ENCODE results near the gene TTF2.
"Not testable (repeated sequence)": the region's sequence is repeated elsewhere in the genome, so short reads cannot be mapped to it uniquely, and the experiment has no call there.

Gene TTF2

GRCh38 chr1:117094841-117095604 lies 34.9 kb downstream of the TTF2 start:
- DNase-seq, result no peak

GRCh38 chr1:117096951-117097408 lies 36.9 kb downstream of the TTF2 start:
- DNase-seq, result no peak

DNA sequence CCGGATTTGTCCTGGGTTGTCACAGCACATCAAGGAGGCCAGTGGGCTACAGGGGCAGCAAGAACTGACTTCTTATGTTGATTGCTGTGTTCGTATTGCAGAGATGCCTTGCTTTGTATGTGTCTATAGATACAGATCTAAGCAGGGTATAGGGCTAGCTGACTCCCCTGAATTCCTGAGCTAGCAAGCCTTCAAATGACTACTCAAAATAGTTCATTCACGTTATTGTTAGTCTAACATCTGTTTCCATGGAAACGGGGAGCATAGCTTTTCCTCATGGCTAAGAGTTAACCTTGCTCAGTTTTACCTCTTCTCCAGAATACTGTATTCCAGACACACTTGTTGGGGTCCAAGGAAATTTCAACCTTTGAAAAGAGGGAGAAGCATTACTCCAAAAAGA lies 37.3 kb downstream of the TTF2 start:
- DNase-seq, result no peak

GRCh38 chr1:117098287-117098890 lies 38.3 kb downstream of the TTF2 start:
- DNase-seq, result no peak

GRCh38 chr1:117101334-117101733 lies 41.2 kb downstream of the TTF2 start:
- no peak for DNase-seq

- DNase-seq, result not testable (repeated sequence)
These were observed 41.7 kb downstream of the TTF2 start for GRCh38 chr1:117101858-117102257.

DNA sequence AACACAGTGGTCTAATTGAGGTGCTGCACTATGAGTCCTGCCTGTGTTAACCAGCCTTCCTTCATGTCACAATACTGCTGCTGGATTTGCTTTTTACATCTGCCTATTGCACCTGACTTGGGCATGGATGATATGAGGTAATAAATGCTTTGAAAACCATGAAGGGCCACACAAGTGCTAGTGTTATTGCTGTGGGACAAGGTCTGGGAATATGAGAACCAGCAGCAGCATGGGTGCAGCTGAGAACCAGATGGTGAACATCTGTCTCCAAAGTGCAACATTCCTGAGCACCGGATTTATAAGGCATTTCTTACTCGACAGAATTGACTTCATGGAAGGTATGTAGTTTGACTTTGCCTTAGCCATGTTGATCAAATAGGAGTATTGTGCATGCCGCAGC lies 44.9 kb downstream of the TTF2 start:
- no peak for DNase-seq

- no peak for DNase-seq
These were observed 45.6 kb downstream of the TTF2 start for GRCh38 chr1:117105722-117106121.

DNA sequence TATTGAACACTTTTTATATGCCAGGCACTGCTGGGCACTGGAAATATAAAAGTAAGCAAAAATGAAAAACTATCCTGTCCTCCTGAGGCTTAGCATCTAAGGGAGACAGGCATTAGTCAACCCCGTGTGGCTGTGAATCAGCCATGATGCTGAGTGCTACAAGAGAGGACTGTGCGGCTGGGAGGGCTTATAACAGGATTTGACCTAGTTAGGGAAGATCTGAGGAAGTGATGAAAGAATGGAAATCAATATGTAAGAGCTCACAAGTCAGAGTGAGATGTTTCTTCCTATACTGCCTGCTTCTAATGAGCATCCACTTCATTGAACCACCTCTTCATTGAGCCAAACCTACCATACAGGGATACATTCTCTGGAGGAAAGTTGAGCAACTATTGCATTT lies 46.4 kb downstream of the TTF2 start:
- no peak for DNase-seq

GRCh38 chr1:117107364-117107763 lies 47.2 kb downstream of the TTF2 start:
- no peak for DNase-seq

DNA sequence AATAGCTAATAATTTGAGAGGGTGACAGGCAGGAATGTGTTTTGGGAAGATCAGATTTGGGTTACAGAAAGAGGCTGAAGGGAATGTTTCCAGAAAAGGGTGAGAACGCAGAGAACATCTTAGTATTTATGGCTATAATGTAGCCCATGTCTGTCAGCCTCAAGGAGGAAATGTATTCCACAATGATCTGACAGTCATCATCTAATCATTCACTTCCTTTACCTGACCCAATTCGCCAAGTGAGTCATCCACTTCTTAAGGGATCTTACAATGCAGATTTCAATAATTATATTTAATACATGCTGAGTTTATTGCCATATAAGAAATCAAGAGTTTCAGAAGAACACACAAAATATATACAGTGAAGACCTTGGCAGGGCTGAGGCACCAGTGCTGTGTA lies 50.6 kb downstream of the TTF2 start:
- no peak for DNase-seq

- DNase-seq, result no peak
These were observed 52.1 kb downstream of the TTF2 start for GRCh38 chr1:117112047-117112717.

DNA sequence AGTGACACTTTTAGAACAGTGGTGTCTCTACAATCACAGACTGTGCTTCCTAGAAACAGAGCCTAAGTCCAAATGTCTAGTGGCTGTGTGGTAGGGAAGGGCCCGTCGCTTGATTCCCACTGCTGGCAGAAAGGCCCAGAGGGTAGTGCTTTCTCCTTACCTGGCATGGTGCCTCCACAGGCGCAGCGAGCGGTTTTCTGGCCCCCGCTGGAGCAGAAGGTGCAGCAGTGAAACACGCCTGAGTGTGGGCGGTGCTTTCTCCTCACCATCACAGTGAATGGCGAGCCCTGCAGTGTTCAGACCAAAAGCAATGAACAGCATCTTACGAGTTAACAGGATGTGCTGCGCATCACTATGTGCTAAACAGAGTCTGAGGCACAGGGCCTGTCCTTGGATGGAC lies 53.1 kb downstream of the TTF2 start:
- no peak for DNase-seq

DNA sequence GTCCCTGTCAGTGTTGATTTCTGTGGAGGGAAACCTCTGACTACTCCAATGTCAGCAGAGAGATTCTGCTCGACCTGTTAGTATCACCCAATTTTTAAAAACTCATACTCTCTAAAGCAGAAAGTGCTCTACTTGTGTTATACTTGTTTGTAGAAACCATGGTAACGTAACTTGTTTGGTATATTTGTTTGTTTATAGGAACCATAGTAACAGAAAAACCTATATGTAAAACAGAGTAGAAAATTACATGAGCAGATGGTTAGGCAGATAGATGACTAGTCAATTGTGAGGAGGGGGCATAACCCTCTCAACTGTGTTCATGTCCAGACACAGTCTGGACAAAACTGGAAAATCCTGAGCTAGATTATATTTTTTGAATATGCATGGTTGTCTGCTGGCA lies 54.8 kb downstream of the TTF2 start:
- DNase-seq, result peak; percentile 6

GRCh38 chr1:117116090-117116783 lies 56.1 kb downstream of the TTF2 start:
- no peak for DNase-seq

DNA sequence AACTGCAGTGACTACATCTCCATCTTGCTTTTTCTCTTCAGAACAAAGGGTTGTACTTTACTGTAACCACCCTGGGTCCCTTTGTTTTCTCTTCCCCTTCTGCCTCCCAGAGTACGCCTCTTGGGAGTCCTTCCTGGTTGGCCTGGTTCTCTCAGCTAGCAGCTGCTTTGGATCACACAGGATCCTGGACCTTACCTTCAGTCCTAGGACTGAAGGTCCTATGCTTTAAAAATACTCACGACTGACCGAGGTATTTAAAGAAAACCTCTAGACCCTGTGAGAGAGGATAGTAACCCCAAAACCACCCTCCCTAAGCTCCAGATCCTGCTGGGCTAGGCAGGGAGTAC lies 56.6 kb downstream of the TTF2 start:
- no peak for DNase-seq

DNA sequence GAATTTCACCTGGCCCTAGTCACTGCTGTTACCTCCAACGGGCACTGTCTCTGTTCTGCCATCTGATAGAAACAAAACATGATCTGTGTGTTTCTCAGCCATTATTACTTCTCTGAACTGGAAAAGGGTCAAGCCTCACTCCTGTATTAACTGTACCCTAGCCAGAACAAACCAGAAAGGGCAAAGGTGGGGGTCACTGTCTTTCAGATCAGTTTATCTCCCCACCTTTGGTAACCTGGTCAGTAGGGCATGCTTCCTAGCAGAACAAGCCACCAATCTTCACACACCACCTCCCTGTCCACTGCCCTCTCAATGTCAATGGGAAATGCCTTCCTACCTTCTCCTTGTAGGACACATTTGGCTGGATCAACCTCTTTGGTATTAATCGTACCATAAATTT lies 57.6 kb downstream of the TTF2 start:
- no peak for DNase-seq

- no peak for DNase-seq
These were observed 58.0 kb downstream of the TTF2 start for GRCh38 chr1:117118137-117118536.

DNA sequence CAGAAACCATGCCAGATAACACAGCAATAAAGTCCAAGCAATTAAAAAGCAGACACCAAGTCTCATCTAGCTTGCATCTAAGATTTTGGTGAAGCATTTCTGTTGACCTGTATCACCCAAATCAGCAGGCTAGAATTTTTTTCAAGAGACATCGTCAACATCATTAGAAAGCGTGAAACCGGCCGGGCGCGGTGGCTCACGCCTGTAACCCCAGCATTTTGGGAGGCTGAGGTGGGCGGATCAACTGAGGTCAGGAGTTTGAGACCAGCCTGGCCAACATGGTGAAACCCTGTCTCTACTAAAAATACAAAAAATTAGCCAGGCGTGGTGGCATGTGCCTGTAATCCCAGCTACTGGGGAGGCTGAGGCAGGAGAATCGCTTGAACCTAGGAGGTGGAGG lies 59.0 kb downstream of the TTF2 start:
- not testable (repeated sequence) for DNase-seq

GRCh38 chr1:117120774-117121588 lies 60.9 kb downstream of the TTF2 start:
- no peak for DNase-seq

DNA sequence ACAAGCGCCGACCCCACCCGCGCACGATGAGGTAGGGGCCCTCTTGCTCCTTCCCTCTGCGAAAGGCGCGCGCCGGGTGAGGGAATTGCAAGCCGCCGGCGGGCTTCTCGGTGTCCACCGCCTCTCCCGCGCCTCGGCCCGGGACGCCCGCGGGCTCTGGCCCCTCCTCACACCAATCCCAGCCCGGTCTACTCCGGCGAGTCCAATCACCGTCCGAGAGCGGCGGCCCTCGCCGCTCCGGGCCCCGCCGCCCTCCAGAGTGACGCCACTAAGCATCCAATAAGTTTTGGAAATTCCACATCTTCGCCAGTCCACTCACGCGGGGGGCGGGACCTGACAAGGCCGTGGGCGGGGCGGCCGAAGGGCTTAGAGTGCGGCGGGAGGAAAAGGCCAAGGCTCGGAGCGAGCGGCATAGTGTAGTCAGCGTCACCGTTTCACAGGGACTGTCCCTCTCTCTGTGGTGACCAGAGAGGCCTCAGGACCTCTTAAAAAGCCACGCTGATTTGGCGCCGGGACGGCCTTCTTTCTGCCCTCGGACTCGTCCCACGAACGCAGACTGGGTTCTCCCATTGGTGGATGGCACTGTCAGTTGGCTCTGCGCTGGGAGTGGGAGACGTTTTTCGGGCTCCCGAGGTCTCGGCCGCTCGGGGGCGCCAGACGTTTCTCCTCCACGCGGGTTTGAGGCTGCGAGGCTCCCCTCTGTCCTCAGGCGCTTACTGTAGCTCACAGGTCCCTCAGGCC lies 61.6 kb downstream of the TTF2 start, which contains the start of gene TRIM45:
Gene TRIM45 (minus strand): TSS at position 161 of the 741 bp plus-strand sequence. CDS start 548 bp downstream, outside the sequence.
- peak; percentile 88 for DNase-seq

Data from CD4-positive, alpha-beta T cell treated with Interleukin-21 for 1 hour (primary cell).